Mesothelial cell of epicardium (in vitro differentiated cells): ENCODE measurements around the gene ASIC2. TPM values are rescaled to one million over a fixed set of nuclear protein-coding genes. Genes with fewer than 3 reads are reported as not detected.
"Not testable (repeated sequence)": the region's sequence is repeated elsewhere in the genome, so short reads cannot be mapped to it uniquely, and the experiment has no call there.

Experiments used
- DNase-seq, 2 experiments: peaks; one replicate each; pipeline ENCODE4 v3.0.0; 2021; ENCODE audit warnings: low spot score in 2 of 2; ENCODE audit not compliant: unreplicated experiment in 2 of 2
- H3K27ac Mint-ChIP-seq: 2 replicates; pipeline ENCODE4 v1.8.0; 2021; ENCODE audit warnings: mixed read lengths
- H3K27me3 Mint-ChIP-seq: 2 replicates; pipeline ENCODE4 v1.8.0; 2021; ENCODE audit warnings: low read depth, mixed read lengths
- H3K36me3 Mint-ChIP-seq: 2 replicates; pipeline ENCODE4 v1.8.0; 2021; ENCODE audit warnings: mixed read lengths
- H3K4me1 Mint-ChIP-seq: 2 replicates; pipeline ENCODE4 v1.8.0; 2021; ENCODE audit warnings: mixed read lengths
- H3K4me3 Mint-ChIP-seq: 2 replicates; pipeline ENCODE4 v1.8.0; 2021; ENCODE audit warnings: mild to moderate bottlenecking, moderate library complexity, mixed read lengths
- H3K9me3 Mint-ChIP-seq: 2 replicates; pipeline ENCODE4 v1.8.0; 2021; ENCODE audit warnings: mixed read lengths
- total RNA-seq: library from RNA; stranded (reverse); gene quantifications from 3 replicates; pipeline ENCODE4 v1.2.1, GENCODE V29; 2021
- TF ChIP-seq, protein P1 (sequence below): fragments of 200-600 bp; sonication (generic); IDR thresholded peaks from one replicate; pipeline ENCODE4 v1.5.0; 2021; ENCODE audit warnings: antibody characterized with exemption; ENCODE audit not compliant: unreplicated experiment

Gene ASIC2
- total RNA-seq, 1 donor from 2014 or later = 3.4 TPM

- Mint-ChIP-seq H3K27ac (no peak overlapping the region), H3K4me1 (no peaks in the 10 kb centered on the region), H3K27me3 (peaks cover 15% of the 10 kb centered on the region), H3K36me3 (peaks cover 5% of the 10 kb centered on the region), H3K4me3 (no peak overlapping the region), H3K9me3 (peaks cover 25% of the 10 kb centered on the region)
- DNase-seq = no peak
- TF ChIP-seq, protein P1, sequence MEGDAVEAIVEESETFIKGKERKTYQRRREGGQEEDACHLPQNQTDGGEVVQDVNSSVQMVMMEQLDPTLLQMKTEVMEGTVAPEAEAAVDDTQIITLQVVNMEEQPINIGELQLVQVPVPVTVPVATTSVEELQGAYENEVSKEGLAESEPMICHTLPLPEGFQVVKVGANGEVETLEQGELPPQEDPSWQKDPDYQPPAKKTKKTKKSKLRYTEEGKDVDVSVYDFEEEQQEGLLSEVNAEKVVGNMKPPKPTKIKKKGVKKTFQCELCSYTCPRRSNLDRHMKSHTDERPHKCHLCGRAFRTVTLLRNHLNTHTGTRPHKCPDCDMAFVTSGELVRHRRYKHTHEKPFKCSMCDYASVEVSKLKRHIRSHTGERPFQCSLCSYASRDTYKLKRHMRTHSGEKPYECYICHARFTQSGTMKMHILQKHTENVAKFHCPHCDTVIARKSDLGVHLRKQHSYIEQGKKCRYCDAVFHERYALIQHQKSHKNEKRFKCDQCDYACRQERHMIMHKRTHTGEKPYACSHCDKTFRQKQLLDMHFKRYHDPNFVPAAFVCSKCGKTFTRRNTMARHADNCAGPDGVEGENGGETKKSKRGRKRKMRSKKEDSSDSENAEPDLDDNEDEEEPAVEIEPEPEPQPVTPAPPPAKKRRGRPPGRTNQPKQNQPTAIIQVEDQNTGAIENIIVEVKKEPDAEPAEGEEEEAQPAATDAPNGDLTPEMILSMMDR = no peak
Measured at GRCh38 chr17:32970281-32970680, 322.8 kb downstream of the ASIC2 start.

GRCh38 chr17:32969231-32969630, 323.9 kb downstream of the ASIC2 start:
- H3K4me3 Mint-ChIP-seq, H3K4me1 Mint-ChIP-seq, H3K36me3 Mint-ChIP-seq, H3K27ac Mint-ChIP-seq, DNase-seq: not testable (repeated sequence)
- Mint-ChIP-seq H3K27me3 (peaks cover 24% of the 10 kb centered on the region), H3K9me3 (peaks cover 25% of the 10 kb centered on the region)

DNA sequence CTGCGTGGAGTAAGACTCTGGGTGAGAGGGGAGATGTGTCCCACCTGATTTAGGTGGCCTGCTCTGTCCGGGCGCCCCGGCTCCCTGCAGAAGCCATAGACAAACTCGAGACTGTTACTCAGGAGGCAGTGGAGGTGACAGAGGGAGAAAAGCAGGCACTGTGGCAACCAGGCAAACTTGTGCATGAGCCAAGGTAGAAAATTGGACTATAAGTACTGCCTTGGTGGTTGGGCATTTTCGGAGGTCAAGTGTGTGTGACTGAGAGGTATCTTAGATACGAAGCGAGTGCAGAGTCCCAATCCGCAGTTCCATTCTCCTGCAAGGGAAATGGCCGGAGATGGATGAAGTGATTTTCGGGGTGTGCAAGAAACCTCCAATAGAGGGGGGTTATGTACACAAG, 328.6 kb downstream of the ASIC2 start:
- Mint-ChIP-seq H3K36me3 (no peaks in the 10 kb centered on the region), H3K27me3 (peaks cover 34% of the 10 kb centered on the region), H3K27ac (no peak overlapping the region)

More for the DNA sequence above, 328.6 kb downstream of the ASIC2 start:
- Mint-ChIP-seq H3K4me1 (peaks cover 6% of the 10 kb centered on the region), H3K9me3 (peaks cover 6% of the 10 kb centered on the region), H3K4me3 (no peak overlapping the region)
- no peak for DNase-seq
- TF ChIP-seq, protein P1 = no peak
